ENCODE measurements around the gene AOC2. TPM values are rescaled to one million over a fixed set of nuclear protein-coding genes. Genes with fewer than 3 reads are reported as not detected.

The AOC2 gene
- polyA plus RNA-seq, 3 donors: 0.09 to 1.6 TPM; not detected in 1

DNA sequence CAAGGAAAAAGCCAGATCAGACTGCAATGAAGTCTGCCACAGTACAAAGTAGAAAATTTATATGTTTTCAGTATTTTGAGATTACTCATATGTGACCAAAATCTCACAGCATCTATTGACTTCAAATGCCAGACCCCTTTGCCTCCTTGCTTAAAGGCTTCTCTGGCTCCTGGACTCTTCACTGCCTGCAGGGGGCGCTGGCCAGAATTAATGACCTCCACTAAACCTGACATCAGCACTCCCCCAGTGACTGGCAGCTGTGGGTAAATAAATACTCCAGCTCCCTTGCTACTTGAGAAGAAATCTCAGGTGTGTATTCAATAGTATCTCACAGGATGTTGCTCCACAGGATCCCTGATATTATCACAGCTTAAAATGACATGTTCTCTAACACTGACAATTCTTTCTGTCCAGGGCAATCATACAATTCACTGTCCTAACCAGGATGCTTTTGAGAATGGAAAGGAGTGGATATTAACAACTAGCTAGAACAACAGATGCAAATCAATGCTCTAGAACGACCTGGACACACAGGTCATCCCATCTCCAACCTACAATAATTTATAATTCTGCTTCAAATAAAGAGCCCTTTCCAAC lies 24.3 kb upstream of the AOC2 start:
- Histone ChIP-seq H3K27me3 (ENCODE audit: control insufficient read depth in 2 of 2, insufficient read depth in 2 of 2, low read length in 2 of 2) (no peaks in the 10 kb centered on the region), H3K4me1 (ENCODE audit: control insufficient read depth in 1 of 2, insufficient read depth in 2 of 2, low read length in 2 of 2) (peaks cover 10 to 19% of the 10 kb centered on the region in 2 donors), H3K4me3 (replicated peaks in 1 of 3; ENCODE audit: low read depth in 2 of 3, low read length in 3 of 3) (no peak overlapping the region), H3K36me3 (replicated peaks in 1 of 2; ENCODE audit: control insufficient read depth in 1 of 2, insufficient read depth in 2 of 2, low read length in 2 of 2) (peaks cover 63 to 73% of the 10 kb centered on the region in 2 donors), H4K20me1 (ENCODE audit: insufficient read depth, low read length) (peaks cover 13% of the 10 kb centered on the region), H3K9me3 (replicated peaks in 1 of 2; ENCODE audit: control insufficient read depth in 1 of 2, insufficient read depth in 1 of 2, low read length in 2 of 2) (no peaks in the 10 kb centered on the region), H3K79me2 (ENCODE audit: insufficient read depth, low read length) (peaks cover 34% of the 10 kb centered on the region), H3K27ac (ENCODE audit: low read depth in 1 of 2, low read length in 2 of 2) (no peak overlapping the region), H2AFZ (ENCODE audit: insufficient read depth, low read depth, low read length, poor library complexity, severe bottlenecking) (no peak overlapping the region), H3K9ac (ENCODE audit: insufficient read depth, low read length, poor library complexity, severe bottlenecking) (no peak overlapping the region), H3K4me2 (replicated peaks; ENCODE audit: extremely low read depth, low read length, poor library complexity, severe bottlenecking) (no peak overlapping the region)
- TF ChIP-seq, protein P1, sequence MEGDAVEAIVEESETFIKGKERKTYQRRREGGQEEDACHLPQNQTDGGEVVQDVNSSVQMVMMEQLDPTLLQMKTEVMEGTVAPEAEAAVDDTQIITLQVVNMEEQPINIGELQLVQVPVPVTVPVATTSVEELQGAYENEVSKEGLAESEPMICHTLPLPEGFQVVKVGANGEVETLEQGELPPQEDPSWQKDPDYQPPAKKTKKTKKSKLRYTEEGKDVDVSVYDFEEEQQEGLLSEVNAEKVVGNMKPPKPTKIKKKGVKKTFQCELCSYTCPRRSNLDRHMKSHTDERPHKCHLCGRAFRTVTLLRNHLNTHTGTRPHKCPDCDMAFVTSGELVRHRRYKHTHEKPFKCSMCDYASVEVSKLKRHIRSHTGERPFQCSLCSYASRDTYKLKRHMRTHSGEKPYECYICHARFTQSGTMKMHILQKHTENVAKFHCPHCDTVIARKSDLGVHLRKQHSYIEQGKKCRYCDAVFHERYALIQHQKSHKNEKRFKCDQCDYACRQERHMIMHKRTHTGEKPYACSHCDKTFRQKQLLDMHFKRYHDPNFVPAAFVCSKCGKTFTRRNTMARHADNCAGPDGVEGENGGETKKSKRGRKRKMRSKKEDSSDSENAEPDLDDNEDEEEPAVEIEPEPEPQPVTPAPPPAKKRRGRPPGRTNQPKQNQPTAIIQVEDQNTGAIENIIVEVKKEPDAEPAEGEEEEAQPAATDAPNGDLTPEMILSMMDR (IDR thresholded peaks at IDR 0.05): peak; percentile 91
- WGBS (ENCODE audit: insufficient coverage): no CpG with 5 or more reads among the region's 2 CpGs
- no peak overlapping the region for H3K4me3 Mint-ChIP-seq
- peaks cover 59 to 77% of the 10 kb centered on the region in 2 donors for H3K36me3 Mint-ChIP-seq
- peak; percentile 49 to 67 (median 54) for DNase-seq
- peaks cover 0 to 2% (median 0%) of the 10 kb centered on the region in 3 donors for H3K27me3 Mint-ChIP-seq (ENCODE audit: low read depth in 3 of 3)
- H3K9me3 Mint-ChIP-seq: peaks cover 0 to 2% (median 0%) of the 10 kb centered on the region in 7 donors
- H3K27ac Mint-ChIP-seq: peak overlapping the region in 2 of 7 donors; percentile 21 to 55
- intact Hi-C loops (cut with micrococcal nuclease): loop anchor here in 1 of 2 donors (5.0 kb wide), 1 partner anchor 48 kb away; the partner anchor contains the start of gene VPS25
- H3K4me1 Mint-ChIP-seq: peaks cover 10% of the 10 kb centered on the region

DNA sequence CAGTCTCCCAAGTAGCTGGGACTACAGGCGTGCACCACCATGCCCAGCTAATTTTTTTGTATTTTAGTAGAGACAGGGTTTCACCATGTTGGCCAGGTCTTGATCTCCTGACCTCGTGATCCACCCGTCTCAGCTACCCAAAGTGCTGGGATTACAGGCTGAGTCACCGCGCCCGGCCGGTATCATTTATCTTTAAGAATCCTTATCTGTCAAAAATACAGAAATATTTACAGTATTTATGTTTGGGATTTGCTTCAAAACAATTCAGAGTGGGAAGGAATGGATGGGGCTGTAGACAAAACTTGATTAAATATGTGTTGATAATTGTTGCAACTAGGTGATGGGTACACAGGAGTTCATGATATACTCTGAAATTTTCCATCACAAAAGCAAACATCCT lies 23.2 kb upstream of the AOC2 start:
- H3K9me3 ChIP-seq (replicated peaks in 1 of 2; ENCODE audit: control insufficient read depth in 1 of 2, insufficient read depth in 1 of 2, low read length in 2 of 2): no peaks in the 10 kb centered on the region
- peaks cover 10 to 19% of the 10 kb centered on the region in 2 donors for H3K4me1 ChIP-seq (ENCODE audit: control insufficient read depth in 1 of 2, insufficient read depth in 2 of 2, low read length in 2 of 2)
- Mint-ChIP-seq H3K27ac (no peak overlapping the region), H3K9me3 (peaks cover 0 to 2% (median 0%) of the 10 kb centered on the region in 7 donors), H3K4me3 (no peak overlapping the region), H3K4me1 (peaks cover 10% of the 10 kb centered on the region), H3K27me3 (ENCODE audit: low read depth in 3 of 3) (peaks cover 0 to 2% (median 0%) of the 10 kb centered on the region in 3 donors), H3K36me3 (peaks cover 48 to 65% of the 10 kb centered on the region in 2 donors)
- H3K27me3 ChIP-seq (ENCODE audit: control insufficient read depth in 2 of 2, insufficient read depth in 2 of 2, low read length in 2 of 2): no peaks in the 10 kb centered on the region
- no peak overlapping the region for H3K4me2 ChIP-seq (replicated peaks; ENCODE audit: extremely low read depth, low read length, poor library complexity, severe bottlenecking)
- peaks cover 9% of the 10 kb centered on the region for H4K20me1 ChIP-seq (ENCODE audit: insufficient read depth, low read length)
- H3K36me3 ChIP-seq (replicated peaks in 1 of 2; ENCODE audit: control insufficient read depth in 1 of 2, insufficient read depth in 2 of 2, low read length in 2 of 2): peaks cover 52 to 62% of the 10 kb centered on the region in 2 donors
- no peak overlapping the region for H2AFZ ChIP-seq (ENCODE audit: insufficient read depth, low read depth, low read length, poor library complexity, severe bottlenecking)
- no peak for DNase-seq
- intact Hi-C loops (cut with micrococcal nuclease): loop anchor here in 1 of 2 donors (5.0 kb wide), 1 partner anchor 49 kb away; the partner anchor contains the start of gene VPS25
- no peak overlapping the region for H3K27ac ChIP-seq (ENCODE audit: low read depth in 1 of 2, low read length in 2 of 2)
- no CpG with 5 or more reads among the region's 7 CpGs for WGBS (ENCODE audit: insufficient coverage)
- H3K9ac ChIP-seq (ENCODE audit: insufficient read depth, low read length, poor library complexity, severe bottlenecking): no peak overlapping the region
- TF ChIP-seq, protein P1 (IDR thresholded peaks at IDR 0.05): no peak
- no peak overlapping the region for H3K4me3 ChIP-seq (replicated peaks in 1 of 3; ENCODE audit: low read depth in 2 of 3, low read length in 3 of 3)
- peaks cover 34% of the 10 kb centered on the region for H3K79me2 ChIP-seq (ENCODE audit: insufficient read depth, low read length)
